GM12878 (cell line): ENCODE results near the gene NDUFV3. TPM values are rescaled to one million over a fixed set of nuclear protein-coding genes. Genes with fewer than 3 reads are reported as not detected.

Experiments used
- ATAC-seq: fragments of 200-7000 bp; cut with Tn5 transposase; 3 replicates; pipeline ENCODE4 v1.9.1; 2020; ENCODE audit warnings: mild to moderate bottlenecking, moderate library complexity
- BruUV-seq: library from RNA; stranded (reverse); fragments of 400-500 nt; replicated peaks from 2 replicates; lab custom pipeline; 2021; lab: Mats Ljungman, UMichigan
- CTCF ChIA-PET: fragments of 300-600 bp; sonication (Branson Sonifier 250); formaldehyde crosslinking; extraction: SDS; loops from one replicate; lab custom pipeline; 2021; ENCODE audit warnings: inconsistent platforms; lab: Yijun Ruan, JAX
- POLR2A ChIA-PET: fragments of 350-600 bp; formaldehyde crosslinking; extraction: SDS; loops from one replicate; lab custom pipeline; 2021; ENCODE audit warnings: inconsistent platforms; lab: Charles Lee
- RAD21 ChIA-PET: fragments of 300-600 bp; sonication (Branson Sonifier 250); formaldehyde crosslinking; loops from one replicate; lab custom pipeline; 2023; ENCODE audit warnings: antibody characterized with exemption; ENCODE audit not compliant: unreplicated experiment; lab: Charles Lee
- SMC1A ChIA-PET: fragments of 300-600 bp; sonication (Branson Sonifier 250); formaldehyde crosslinking; loops from one replicate; lab custom pipeline; 2023; ENCODE audit not compliant: unreplicated experiment, uncharacterized antibody; lab: Charles Lee
- DNase-seq: peaks from one replicate; pipeline ENCODE4 v3.0.0-alpha.2; 2011; ENCODE audit warnings: low read depth, low spot score
- FAIRE-seq: peaks from 3 replicates; lab custom pipeline; 2011; peaks lifted over from hg19 to GRCh38; lab: Jason Lieb, UNC
- H2AFZ ChIP-seq: 2 replicates; pipeline ENCODE4 v1.6.0; 2011; ENCODE audit warnings: low read depth, low read length, control low read depth; ENCODE audit not compliant: control insufficient read depth
- H3K27ac ChIP-seq: 2 replicates; pipeline ENCODE4 v1.5.1; 2011; ENCODE audit warnings: control low read depth; ENCODE audit not compliant: control insufficient read depth, insufficient read depth
- H3K27me3 ChIP-seq, 2 experiments: replicated peaks in 1 of 2; 2 replicates each; pipeline versions ENCODE4 v1.6.0 to v1.6.1; 2011; ENCODE audit warnings: low read length in 1 of 2; ENCODE audit not compliant: control insufficient read depth in 2 of 2, insufficient read depth in 2 of 2
- H3K36me3 ChIP-seq, 2 experiments: 2 replicates each; pipeline ENCODE4 v1.5.1; 2011; ENCODE audit warnings: low read length in 1 of 2; ENCODE audit not compliant: control insufficient read depth in 2 of 2, insufficient read depth in 2 of 2
- H3K4me1 ChIP-seq: 2 replicates; pipeline ENCODE4 v1.6.1; 2011; ENCODE audit warnings: mild to moderate bottlenecking, low read length, moderate library complexity, mixed read lengths; ENCODE audit not compliant: control insufficient read depth, insufficient read depth
- H3K4me2 ChIP-seq: 2 replicates; pipeline ENCODE4 v1.6.0; 2011; ENCODE audit warnings: control low read depth; ENCODE audit not compliant: control insufficient read depth, insufficient read depth
- H3K4me3 ChIP-seq: fragments of 200-600 bp; sonication (generic); 2 replicates; pipeline ENCODE4 v1.5.1; 2016
- H3K79me2 ChIP-seq: 2 replicates; pipeline ENCODE4 v1.6.0; 2011; ENCODE audit warnings: low read length; ENCODE audit not compliant: control insufficient read depth, insufficient read depth
- H3K9ac ChIP-seq: 2 replicates; pipeline ENCODE4 v1.8.0; 2011; ENCODE audit warnings: low read length, control low read depth, mixed read lengths; ENCODE audit not compliant: control insufficient read depth, insufficient read depth
- H3K9me3 ChIP-seq: replicated peaks from 3 replicates; pipeline ENCODE4 v1.5.1; 2011; ENCODE audit warnings: mild to moderate bottlenecking, low read length; ENCODE audit not compliant: control insufficient read depth, insufficient read depth
- H4K20me1 ChIP-seq: 2 replicates; pipeline ENCODE4 v1.6.0; 2011; ENCODE audit not compliant: control insufficient read depth, insufficient read depth
- BMI1 ChIP-seq: fragments of 450-650 bp; IDR thresholded peaks from 2 replicates; pipeline ENCODE4 v1.6.1; 2016; ENCODE audit warnings: mild to moderate bottlenecking, moderate library complexity, borderline replicate concordance
- CBFB ChIP-seq: IDR thresholded peaks from 2 replicates; pipeline ENCODE4 v1.6.1; 2016; ENCODE audit warnings: antibody characterized with exemption, low read depth
- CREB1 ChIP-seq: IDR thresholded peaks from 2 replicates; pipeline ENCODE4 v1.6.1; 2012; ENCODE audit warnings: low read depth, mild to moderate bottlenecking, inconsistent platforms
- CREM ChIP-seq: IDR thresholded peaks from 2 replicates; pipeline ENCODE4 v1.6.1; 2014; ENCODE audit warnings: antibody characterized with exemption, low read depth
- HDAC2 ChIP-seq: fragments of 200-600 bp; sonication (generic); IDR thresholded peaks from 2 replicates; pipeline ENCODE4 v1.6.1; 2017
- HDAC6 ChIP-seq: fragments of 200-600 bp; sonication (generic); IDR thresholded peaks from one replicate; pipeline ENCODE4 v1.8.0; 2017; ENCODE audit warnings: antibody characterized with exemption; ENCODE audit not compliant: unreplicated experiment
- MEF2A ChIP-seq: IDR thresholded peaks from 2 replicates; pipeline ENCODE4 v1.6.1; 2011; ENCODE audit warnings: low read depth, mild to moderate bottlenecking, low read length, moderate library complexity; ENCODE audit not compliant: insufficient read depth
- MTA3 ChIP-seq: IDR thresholded peaks from 2 replicates; pipeline ENCODE4 v1.6.1; 2012; ENCODE audit warnings: low read length, inconsistent platforms, borderline replicate concordance
- MXI1 ChIP-seq: fragments of 150-350 bp; IDR thresholded peaks from 2 replicates; pipeline ENCODE4 v1.6.1; 2011; ENCODE audit warnings: low read depth, mild to moderate bottlenecking, inconsistent platforms, low read length, improper control_type of control experiment
- NR2C1 ChIP-seq: fragments of 450-650 bp; IDR thresholded peaks from 2 replicates; pipeline ENCODE4 v1.6.1; 2017; ENCODE audit warnings: antibody characterized with exemption, mild to moderate bottlenecking, moderate library complexity
- NR2F1 ChIP-seq: fragments of 450-650 bp; conservative IDR thresholded peaks from 2 replicates; pipeline ENCODE4 v1.6.1; 2017; ENCODE audit warnings: mild to moderate bottlenecking
- POLR2AphosphoS5 ChIP-seq: IDR thresholded peaks from 2 replicates; pipeline ENCODE4 v1.6.1; 2011; ENCODE audit warnings: mild to moderate bottlenecking, low read length, inconsistent platforms
- RELB ChIP-seq: fragments of 450-650 bp; IDR thresholded peaks from 2 replicates; pipeline ENCODE4 v1.6.1; 2017; ENCODE audit warnings: low read depth, mild to moderate bottlenecking, moderate library complexity
- RUNX3 ChIP-seq: IDR thresholded peaks from 2 replicates; pipeline ENCODE4 v1.6.1; 2012; ENCODE audit warnings: low read length, inconsistent platforms
- SP1 ChIP-seq: IDR thresholded peaks from one replicate; pipeline ENCODE4 v1.6.1; 2011; ENCODE audit warnings: low read depth, low read length
- SRF ChIP-seq, 2 experiments: IDR thresholded peaks; 2 replicates each; pipeline ENCODE4 v1.6.1; 2011; ENCODE audit warnings: low read depth in 2 of 2, low read length in 2 of 2, mild to moderate bottlenecking in 1 of 2, moderate library complexity in 1 of 2
- TCF7 ChIP-seq: IDR thresholded peaks from 2 replicates; pipeline ENCODE4 v1.6.1; 2014; ENCODE audit warnings: antibody characterized with exemption, borderline replicate concordance
- ZNF217 ChIP-seq: fragments of 450-650 bp; IDR thresholded peaks from 2 replicates; pipeline ENCODE4 v1.6.1; 2017; ENCODE audit warnings: antibody characterized with exemption, mild to moderate bottlenecking
- ZNF274 ChIP-seq: IDR thresholded peaks from one replicate; pipeline ENCODE4 v1.8.0; 2011; ENCODE audit not compliant: insufficient read length, insufficient read depth
- WGBS: methylation state at CpG from one replicate; pipeline ENCODE4 v1.1.6; 2016; ENCODE audit warnings: low lambda C conversion rate; ENCODE audit not compliant: insufficient replicate concordance, insufficient coverage; ENCODE audit errors: missing lambda C conversion rate; 5-methylcytosine and 5-hydroxymethylcytosine counted together
- in situ Hi-C: fragments of 300-500 bp; cut with MboI; formaldehyde crosslinking; loops from 9 replicates; pipeline ENCODE4 v1.14.3; 2018; ENCODE audit warnings: mixed read lengths
- intact Hi-C: fragments of 100-400 bp; cut with micrococcal nuclease; formaldehyde crosslinking; loops from one replicate; pipeline ENCODE4 v1.14.2; 2022; ENCODE audit not compliant: unreplicated experiment
- polyA plus RNA-seq, 11 experiments: library from polyadenylated mRNA; depleted of rRNA in 4 of 11; unstranded in 6 of 11; stranded (reverse) in 5 of 11; fragments of >200 nt; fragmentation: Nextera tagmentation in 4 of 11; fragmentation: Illumina TruSeq in 1 of 11; extraction: Ambion mirVana in 4 of 11; extraction: Trizol in 1 of 11; gene quantifications; 1 replicate in 1 of 11; 2 replicates in 10 of 11; pipeline versions ENCODE4 v1.2.1 to v1.2.3, GENCODE V29; 2011 to 2016; ENCODE audit warnings: inconsistent platforms in 2 of 11, missing spikeins in 2 of 11, low read depth in 1 of 11
- total RNA-seq, 4 experiments: library from RNA; depleted of rRNA in 3 of 4; stranded (reverse); fragments of >200 nt in 3 of 4; fragmentation: Illumina TruSeq in 1 of 4; extraction: Trizol in 1 of 4; gene quantifications; 2 replicates each; pipeline versions ENCODE4 v1.2.1 to v1.2.3, GENCODE V29; 2013 to 2021
- TF ChIP-seq, protein P1 (sequence below): fragments of 450-650 bp; IDR thresholded peaks from 2 replicates; pipeline ENCODE4 v1.6.1; 2018; ENCODE audit warnings: mild to moderate bottlenecking, low read depth, moderate library complexity; ENCODE audit not compliant: partially characterized antibody

NDUFV3 gene
- total and polyA plus RNA-seq, 10 of the 15 experiments (the other 5 are each of a cell fraction or from before 2014, with no cell fraction given) = 7.0 to 44.7 (median 29.9) TPM

DNA sequence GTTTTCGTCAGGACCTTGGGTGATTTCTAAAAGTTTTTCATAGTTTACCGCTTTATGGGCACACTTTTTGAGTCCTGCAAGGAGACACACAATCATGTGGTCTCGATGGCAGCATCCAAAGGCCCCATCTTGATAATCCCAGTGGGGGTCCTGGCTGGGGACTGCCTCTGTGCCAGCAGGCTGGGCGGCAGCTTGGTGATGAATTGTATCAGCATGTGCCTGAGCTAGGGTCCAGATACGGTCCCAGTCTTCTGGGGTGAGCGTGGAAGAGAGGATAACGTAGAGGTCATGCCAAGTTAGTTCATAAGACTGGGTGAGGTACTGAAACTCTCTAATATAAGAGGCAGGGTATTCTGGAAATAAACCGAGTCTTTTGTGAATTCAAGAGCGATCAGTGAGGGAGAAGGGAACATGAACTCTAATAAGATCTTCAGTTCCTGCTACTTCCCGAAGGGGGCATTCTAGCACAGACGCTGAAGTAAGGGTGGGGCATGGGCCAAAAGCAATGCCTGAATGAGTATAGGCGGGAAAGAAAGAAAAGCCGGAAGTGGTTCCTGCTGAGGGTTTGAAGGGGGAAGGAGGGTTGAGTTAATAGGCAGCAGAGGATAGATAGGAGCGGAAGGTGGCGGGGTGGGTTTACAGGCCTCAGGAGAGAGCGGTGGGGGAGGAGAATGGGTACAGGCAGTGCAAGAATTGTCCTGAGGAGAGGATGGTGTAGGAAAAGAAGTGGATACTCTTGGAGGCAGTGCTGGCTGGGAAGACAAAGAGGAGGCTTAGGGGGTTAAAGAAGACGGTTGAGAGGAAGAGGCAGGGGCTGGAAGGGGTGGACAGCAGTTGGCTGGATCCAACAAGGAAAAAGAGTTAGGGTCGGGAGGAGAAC, 30.7 kb downstream of the NDUFV3 start:
- H2AFZ ChIP-seq = peak overlapping the region; percentile 81
- H3K4me2 ChIP-seq = peak overlapping the region; percentile 67
- ChIA-PET POLR2A (no interaction called here), RAD21 (interaction anchor here (0.6 kb wide), 1 partner anchor 10 kb away, joined by 3 read pairs; no protein-coding TSS in a partner anchor), CTCF (interaction anchor here (0.7 to 1.4 kb wide), 4 partner anchors 13 to 722 kb away, joined by 3 to 5 read pairs (median 3); no protein-coding TSS in a partner anchor), SMC1A (interaction anchor here (0.6 kb wide), 1 partner anchor 733 kb away, joined by 3 read pairs; no protein-coding TSS in a partner anchor)
- no peaks in the 10 kb centered on the region for H4K20me1 ChIP-seq
- FAIRE-seq (peak; percentile 98), ATAC-seq (peak; percentile 99), DNase-seq (peak; percentile 70)
- H3K79me2 ChIP-seq = no peaks in the 10 kb centered on the region
- H3K4me1 ChIP-seq = peaks cover 6% of the 10 kb centered on the region
- peak overlapping the region; percentile 49; the same call in 1 of the 2 replicates for H3K9ac ChIP-seq
- no TSS peak for BruUV-seq
- peak overlapping the region; percentile 15; the same call in 1 of the 2 replicates for H3K4me3 ChIP-seq
- WGBS = 16% methylated on average over 18 of the region's 18 CpGs
- no peaks in the 10 kb centered on the region for H3K9me3 ChIP-seq
- peak overlapping the region; percentile 49 for H3K27ac ChIP-seq
- intact Hi-C loops (loop anchor here (10.0 kb wide), 1 partner anchor 731 kb away; the partner anchor contains the start of genes HSF2BP and RRP1B), in situ Hi-C loops (no loop called here)
- H3K36me3 ChIP-seq = no peaks in the 10 kb centered on the region
- H3K27me3 ChIP-seq = no peaks in the 10 kb centered on the region
- TF ChIP-seq CREB1 (no peak), SP1 (no peak), HDAC6 (no peak), MTA3 (no peak; the same call in 1 of the 2 replicates), ZNF217 (no peak), SRF (IDR thresholded peaks at IDR 0.05; ENCODE audit: low read depth in 2 of 2, low read length in 2 of 2) (no peak), TCF7 (no peak), CREM (no peak), NR2C1 (no peak), RUNX3 (peak; percentile 80), MXI1 (no peak), HDAC2 (no peak), BMI1 (peak; percentile 21; the same call in 1 of the 2 replicates), NR2F1 (no peak), RELB (peak; percentile 52), CBFB (peak; percentile 21; the same call in 1 of the 2 replicates), POLR2AphosphoS5 (peak; percentile 58; the same call in 1 of the 2 replicates), ZNF274 (no peak), MEF2A (no peak)
- TF ChIP-seq, protein P1, sequence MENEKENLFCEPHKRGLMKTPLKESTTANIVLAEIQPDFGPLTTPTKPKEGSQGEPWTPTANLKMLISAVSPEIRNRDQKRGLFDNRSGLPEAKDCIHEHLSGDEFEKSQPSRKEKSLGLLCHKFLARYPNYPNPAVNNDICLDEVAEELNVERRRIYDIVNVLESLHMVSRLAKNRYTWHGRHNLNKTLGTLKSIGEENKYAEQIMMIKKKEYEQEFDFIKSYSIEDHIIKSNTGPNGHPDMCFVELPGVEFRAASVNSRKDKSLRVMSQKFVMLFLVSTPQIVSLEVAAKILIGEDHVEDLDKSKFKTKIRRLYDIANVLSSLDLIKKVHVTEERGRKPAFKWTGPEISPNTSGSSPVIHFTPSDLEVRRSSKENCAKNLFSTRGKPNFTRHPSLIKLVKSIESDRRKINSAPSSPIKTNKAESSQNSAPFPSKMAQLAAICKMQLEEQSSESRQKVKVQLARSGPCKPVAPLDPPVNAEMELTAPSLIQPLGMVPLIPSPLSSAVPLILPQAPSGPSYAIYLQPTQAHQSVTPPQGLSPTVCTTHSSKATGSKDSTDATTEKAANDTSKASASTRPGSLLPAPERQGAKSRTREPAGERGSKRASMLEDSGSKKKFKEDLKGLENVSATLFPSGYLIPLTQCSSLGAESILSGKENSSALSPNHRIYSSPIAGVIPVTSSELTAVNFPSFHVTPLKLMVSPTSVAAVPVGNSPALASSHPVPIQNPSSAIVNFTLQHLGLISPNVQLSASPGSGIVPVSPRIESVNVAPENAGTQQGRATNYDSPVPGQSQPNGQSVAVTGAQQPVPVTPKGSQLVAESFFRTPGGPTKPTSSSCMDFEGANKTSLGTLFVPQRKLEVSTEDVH = peak; percentile 79
